Hepatocyte (in vitro differentiated cells): ENCODE results near the gene EIF4B.

Experiments used
- EZH2 ChIP-seq: fragments of 200-600 bp; sonication (generic); IDR thresholded peaks from 2 replicates; pipeline ENCODE4 v1.6.1; 2016; ENCODE audit warnings: antibody characterized with exemption, mild to moderate bottlenecking, borderline replicate concordance
- EZH2phosphoT487 ChIP-seq: fragments of 200-600 bp; sonication (generic); IDR thresholded peaks from one replicate; pipeline ENCODE4 v1.6.1; 2018; ENCODE audit warnings: antibody characterized with exemption, mild to moderate bottlenecking, low read depth, moderate library complexity; ENCODE audit not compliant: unreplicated experiment, severe bottlenecking
- TF ChIP-seq, protein P1 (sequence below): fragments of 200-600 bp; sonication (generic); IDR thresholded peaks from 2 replicates; pipeline ENCODE4 v1.5.1; 2016; ENCODE audit warnings: antibody characterized with exemption, mild to moderate bottlenecking; ENCODE audit not compliant: poor library complexity

DNA sequence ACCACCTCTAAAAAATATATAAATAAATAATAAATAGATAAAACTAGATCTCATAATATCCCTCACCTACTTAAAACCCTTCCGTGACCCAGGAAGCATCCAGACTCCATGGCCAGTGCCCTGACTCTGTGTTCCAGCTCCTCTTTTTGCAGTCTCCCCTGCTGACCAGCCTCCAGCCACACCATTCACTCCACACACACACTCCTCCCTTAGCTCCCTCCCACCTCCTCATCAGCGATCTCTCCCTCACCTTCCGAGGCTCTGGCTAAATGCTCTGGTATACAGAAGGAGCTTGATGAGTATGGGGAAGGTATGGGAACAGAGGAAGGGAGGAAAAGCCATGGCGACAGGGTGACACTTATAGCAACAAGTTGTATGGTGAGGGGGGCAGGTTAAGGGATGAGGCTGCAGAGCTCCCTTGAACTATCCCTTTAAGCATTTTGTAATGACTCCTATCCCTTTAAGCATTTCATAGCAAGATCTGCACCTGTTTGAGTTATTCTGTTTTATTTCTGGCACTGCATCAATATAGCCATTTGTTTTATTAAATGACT is 26.1 kb upstream of the EIF4B start:
- TF ChIP-seq EZH2 (no peak), EZH2phosphoT487 (no peak)
- TF ChIP-seq, protein P1, sequence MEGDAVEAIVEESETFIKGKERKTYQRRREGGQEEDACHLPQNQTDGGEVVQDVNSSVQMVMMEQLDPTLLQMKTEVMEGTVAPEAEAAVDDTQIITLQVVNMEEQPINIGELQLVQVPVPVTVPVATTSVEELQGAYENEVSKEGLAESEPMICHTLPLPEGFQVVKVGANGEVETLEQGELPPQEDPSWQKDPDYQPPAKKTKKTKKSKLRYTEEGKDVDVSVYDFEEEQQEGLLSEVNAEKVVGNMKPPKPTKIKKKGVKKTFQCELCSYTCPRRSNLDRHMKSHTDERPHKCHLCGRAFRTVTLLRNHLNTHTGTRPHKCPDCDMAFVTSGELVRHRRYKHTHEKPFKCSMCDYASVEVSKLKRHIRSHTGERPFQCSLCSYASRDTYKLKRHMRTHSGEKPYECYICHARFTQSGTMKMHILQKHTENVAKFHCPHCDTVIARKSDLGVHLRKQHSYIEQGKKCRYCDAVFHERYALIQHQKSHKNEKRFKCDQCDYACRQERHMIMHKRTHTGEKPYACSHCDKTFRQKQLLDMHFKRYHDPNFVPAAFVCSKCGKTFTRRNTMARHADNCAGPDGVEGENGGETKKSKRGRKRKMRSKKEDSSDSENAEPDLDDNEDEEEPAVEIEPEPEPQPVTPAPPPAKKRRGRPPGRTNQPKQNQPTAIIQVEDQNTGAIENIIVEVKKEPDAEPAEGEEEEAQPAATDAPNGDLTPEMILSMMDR, result no peak
